ENCODE data around the gene UGCG. TPM values are rescaled to one million over a fixed set of nuclear protein-coding genes. Genes with fewer than 3 reads are reported as not detected.

Gene UGCG
- total RNA-seq, 3 donors from 2014 or later: 22.4 to 57.1 (median 55.1) TPM

DNA sequence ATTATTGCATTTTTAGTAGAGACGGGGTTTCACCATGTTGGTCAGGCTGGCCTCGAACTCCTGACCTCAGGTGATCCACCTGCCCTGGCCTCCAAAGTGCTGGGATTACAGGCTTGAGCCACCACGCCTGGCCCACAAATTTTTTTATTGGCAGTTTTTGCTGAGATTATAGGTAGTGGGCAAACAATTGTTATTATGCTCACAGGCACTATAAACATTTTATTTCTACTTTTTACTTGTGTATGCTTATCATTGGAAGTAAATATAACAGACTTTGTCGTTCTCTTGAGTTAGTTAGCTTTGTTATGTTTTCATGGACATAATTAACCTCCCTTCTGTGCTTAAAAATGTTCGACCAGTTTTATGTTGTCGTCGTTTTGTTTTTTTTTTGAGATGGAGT lies 23.9 kb downstream of the UGCG start:
- Histone ChIP-seq H3K36me3 (no peaks in the 10 kb centered on the region), H3K27me3 (no peaks in the 10 kb centered on the region), H3K27ac (no peak overlapping the region), H3K9me3 (no peaks in the 10 kb centered on the region), H3K4me3 (no peak overlapping the region), H3K4me1 (no peaks in the 10 kb centered on the region)
- no peak for TF ChIP-seq POLR2A (IDR thresholded peaks at IDR 0.05)
- TF ChIP-seq, protein P1, sequence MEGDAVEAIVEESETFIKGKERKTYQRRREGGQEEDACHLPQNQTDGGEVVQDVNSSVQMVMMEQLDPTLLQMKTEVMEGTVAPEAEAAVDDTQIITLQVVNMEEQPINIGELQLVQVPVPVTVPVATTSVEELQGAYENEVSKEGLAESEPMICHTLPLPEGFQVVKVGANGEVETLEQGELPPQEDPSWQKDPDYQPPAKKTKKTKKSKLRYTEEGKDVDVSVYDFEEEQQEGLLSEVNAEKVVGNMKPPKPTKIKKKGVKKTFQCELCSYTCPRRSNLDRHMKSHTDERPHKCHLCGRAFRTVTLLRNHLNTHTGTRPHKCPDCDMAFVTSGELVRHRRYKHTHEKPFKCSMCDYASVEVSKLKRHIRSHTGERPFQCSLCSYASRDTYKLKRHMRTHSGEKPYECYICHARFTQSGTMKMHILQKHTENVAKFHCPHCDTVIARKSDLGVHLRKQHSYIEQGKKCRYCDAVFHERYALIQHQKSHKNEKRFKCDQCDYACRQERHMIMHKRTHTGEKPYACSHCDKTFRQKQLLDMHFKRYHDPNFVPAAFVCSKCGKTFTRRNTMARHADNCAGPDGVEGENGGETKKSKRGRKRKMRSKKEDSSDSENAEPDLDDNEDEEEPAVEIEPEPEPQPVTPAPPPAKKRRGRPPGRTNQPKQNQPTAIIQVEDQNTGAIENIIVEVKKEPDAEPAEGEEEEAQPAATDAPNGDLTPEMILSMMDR (IDR thresholded peaks at IDR 0.05): no peak
- no peak for TF ChIP-seq POLR2AphosphoS5 (IDR thresholded peaks at IDR 0.05)
- DNase-seq (ENCODE audit: low spot score in 2 of 2): no peak
- intact Hi-C loops (cut with DNase I; ENCODE audit: low total_unique reads): no loop called here

GRCh38 chr9:111922324-111923013 lies 25.9 kb downstream of the UGCG start:
- DNase-seq (ENCODE audit: low spot score in 2 of 2): no peak
- intact Hi-C loops (cut with DNase I; ENCODE audit: low total_unique reads): no loop called here
- Histone ChIP-seq H3K27ac (no peak overlapping the region), H3K9me3 (no peaks in the 10 kb centered on the region), H3K4me1 (no peaks in the 10 kb centered on the region), H3K4me3 (no peak overlapping the region), H3K36me3 (no peaks in the 10 kb centered on the region), H3K27me3 (no peaks in the 10 kb centered on the region)
- TF ChIP-seq POLR2AphosphoS5 (IDR thresholded peaks at IDR 0.05): no peak
- TF ChIP-seq, protein P1 (IDR thresholded peaks at IDR 0.05): no peak
- no peak for TF ChIP-seq POLR2A (IDR thresholded peaks at IDR 0.05)

GRCh38 chr9:111924281-111924680 lies 27.7 kb downstream of the UGCG start:
- Histone ChIP-seq H3K27me3 (no peaks in the 10 kb centered on the region), H3K4me1 (no peaks in the 10 kb centered on the region), H3K4me3 (no peak overlapping the region), H3K36me3 (no peaks in the 10 kb centered on the region), H3K9me3 (no peaks in the 10 kb centered on the region), H3K27ac (no peak overlapping the region)
- DNase-seq (ENCODE audit: low spot score in 2 of 2): no peak
- intact Hi-C loops (cut with DNase I; ENCODE audit: low total_unique reads): no loop called here
- TF ChIP-seq POLR2A (IDR thresholded peaks at IDR 0.05): no peak
- TF ChIP-seq, protein P1 (IDR thresholded peaks at IDR 0.05): no peak
- TF ChIP-seq POLR2AphosphoS5 (IDR thresholded peaks at IDR 0.05): no peak

DNA sequence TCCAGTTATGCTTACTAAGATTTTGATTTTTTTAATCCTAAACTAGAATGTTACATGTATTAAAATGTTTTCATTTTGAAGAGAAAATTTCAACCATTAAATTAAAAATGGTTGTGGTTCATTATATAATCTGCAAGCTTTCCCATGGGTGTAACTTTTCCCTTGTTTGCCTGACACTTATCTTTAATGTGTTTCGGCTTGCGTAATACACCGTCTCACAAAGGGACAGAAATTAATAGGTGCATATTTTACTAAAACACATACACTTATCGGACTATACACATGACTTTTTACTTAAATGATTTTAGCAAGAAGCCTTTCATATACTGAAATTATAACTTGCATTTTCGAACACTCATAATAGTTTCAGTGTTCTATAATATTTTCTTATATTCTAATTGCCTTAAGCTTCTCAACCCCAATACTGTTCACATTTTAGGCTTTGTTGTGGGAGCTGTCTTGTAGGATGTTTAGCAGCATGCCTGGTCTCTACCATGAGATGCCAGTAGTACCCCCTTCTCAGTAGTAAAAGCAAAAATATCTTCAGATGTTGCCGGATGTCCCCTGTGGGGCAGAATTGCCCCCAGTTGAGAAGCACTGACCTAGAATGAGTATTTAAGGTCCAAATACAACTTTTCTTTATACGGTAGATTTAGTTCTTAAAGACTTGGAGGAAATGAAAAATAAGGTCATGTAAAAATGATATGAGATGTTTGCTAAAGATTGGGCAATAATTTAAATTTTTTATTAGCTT lies 28.6 kb downstream of the UGCG start:
- no peak for TF ChIP-seq POLR2AphosphoS5 (IDR thresholded peaks at IDR 0.05)
- TF ChIP-seq POLR2A (IDR thresholded peaks at IDR 0.05): no peak
- TF ChIP-seq, protein P1 (IDR thresholded peaks at IDR 0.05): no peak
- Histone ChIP-seq H3K4me1 (no peaks in the 10 kb centered on the region), H3K4me3 (no peak overlapping the region), H3K9me3 (no peaks in the 10 kb centered on the region), H3K27ac (no peak overlapping the region), H3K36me3 (no peaks in the 10 kb centered on the region), H3K27me3 (no peaks in the 10 kb centered on the region)
- DNase-seq (ENCODE audit: low spot score in 2 of 2): no peak
- intact Hi-C loops (cut with DNase I; ENCODE audit: low total_unique reads): no loop called here

GRCh38 chr9:111925784-111926183 lies 29.2 kb downstream of the UGCG start:
- H3K9me3 ChIP-seq: no peaks in the 10 kb centered on the region
- H3K36me3 ChIP-seq: no peaks in the 10 kb centered on the region
- intact Hi-C loops (cut with DNase I; ENCODE audit: low total_unique reads): no loop called here
- H3K4me3 ChIP-seq: no peak overlapping the region
- H3K27ac ChIP-seq: no peak overlapping the region
- H3K4me1 ChIP-seq: no peaks in the 10 kb centered on the region
- TF ChIP-seq, protein P1 (IDR thresholded peaks at IDR 0.05): no peak
- TF ChIP-seq POLR2A (IDR thresholded peaks at IDR 0.05) (no peak), POLR2AphosphoS5 (IDR thresholded peaks at IDR 0.05) (no peak)
- no peaks in the 10 kb centered on the region for H3K27me3 ChIP-seq
- DNase-seq (ENCODE audit: low spot score in 2 of 2): no peak

All from breast epithelium (tissue), 4 donors.